DMS114 treated with DMSO at 0.1 percent for 48 hours (cell line): ENCODE measurements around the gene ZNF35.

Source experiments
- DNase-seq: peaks from one replicate; lab custom pipeline; 2025; ENCODE audit not compliant: unreplicated experiment; lab: John Stamatoyannopoulos, UW

Gene ZNF35

DNA sequence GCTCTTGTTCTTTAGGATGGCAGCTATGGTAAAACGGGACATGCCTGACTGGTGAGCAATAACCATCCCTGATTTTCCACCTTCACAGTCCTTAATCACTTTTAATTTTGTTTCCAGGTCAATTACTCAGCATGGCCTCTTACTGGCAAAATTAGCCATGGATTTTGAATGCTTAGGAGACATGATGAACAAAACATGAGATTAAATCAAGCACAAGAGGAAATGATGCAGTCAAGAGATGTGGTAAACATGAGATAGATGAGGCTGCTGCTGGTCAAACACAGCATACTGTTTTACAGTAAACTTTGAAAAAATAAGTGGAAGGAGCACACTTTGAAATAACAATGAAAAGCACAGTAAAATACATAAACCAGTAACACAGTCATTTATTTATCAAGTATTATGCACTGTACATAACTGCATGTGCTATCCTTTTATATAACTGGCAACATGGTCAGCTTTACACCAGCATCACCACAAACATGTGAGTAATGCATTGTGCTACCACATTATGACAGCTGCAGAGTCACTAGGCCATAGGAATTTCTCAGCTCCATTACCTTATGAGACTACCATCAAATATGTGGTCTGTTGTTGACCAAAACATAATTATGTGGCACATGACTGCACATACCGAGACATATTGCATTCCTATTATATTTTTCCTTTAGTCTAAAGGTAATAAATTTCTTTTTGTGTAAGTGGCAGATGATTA is 33.8 kb downstream of the ZNF35 start:
- no peak for DNase-seq

DNA sequence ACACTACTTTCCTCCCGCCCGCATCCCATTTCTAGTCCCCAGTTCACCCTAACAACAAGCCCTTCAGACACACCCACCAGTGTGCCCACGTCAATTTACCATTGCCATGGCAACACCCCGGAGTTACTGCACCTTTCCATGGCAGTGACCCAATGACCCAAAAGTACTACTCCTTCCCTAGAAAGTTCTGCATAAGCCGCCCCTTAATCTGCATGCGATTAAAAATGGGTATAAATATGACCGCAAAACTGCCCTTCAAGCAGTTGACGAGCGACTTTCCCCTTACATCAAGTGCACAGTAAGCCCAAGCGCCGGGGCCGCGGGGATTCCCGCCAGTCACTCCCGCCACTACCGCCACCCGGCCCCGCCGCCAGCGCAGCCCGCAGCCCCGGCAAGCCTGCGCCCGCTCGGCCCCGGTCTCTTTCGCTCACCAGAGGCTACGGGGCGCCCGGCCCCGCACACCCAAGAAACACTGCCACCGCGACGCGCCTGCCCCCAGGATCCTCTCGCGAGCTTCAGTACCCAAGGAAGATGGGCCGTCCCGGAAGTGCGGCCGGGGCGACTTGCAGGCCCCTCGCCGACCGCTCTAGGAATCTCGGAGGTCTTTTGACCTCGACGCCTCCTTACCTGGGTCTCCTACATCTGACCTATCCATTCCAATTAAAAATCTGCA is 36.7 kb downstream of the ZNF35 start:
- no peak for DNase-seq

- no peak for DNase-seq
Observed at GRCh38 chr3:44687898-44688297, 39.4 kb downstream of the ZNF35 start.
